Mesendoderm (in vitro differentiated cells): ENCODE measurements around the gene STK32A.
"Not testable (repeated sequence)": the region's sequence is repeated elsewhere in the genome, so short reads cannot be mapped to it uniquely, and the experiment has no call there.

ENCODE experiments used
- DNase-seq: peaks from one replicate; pipeline ENCODE4 v3.0.0; 2013
- H2AK5ac ChIP-seq: 2 replicates; pipeline ENCODE4 v1.6.1; 2013; ENCODE audit warnings: low read length, inconsistent platforms
- H2BK120ac ChIP-seq: 2 replicates; pipeline ENCODE4 v1.6.1; 2013; ENCODE audit warnings: low read depth, mild to moderate bottlenecking, low read length, moderate library complexity, mixed read lengths
- H2BK15ac ChIP-seq: replicated peaks from 2 replicates; pipeline ENCODE4 v1.6.1; 2013; ENCODE audit warnings: low read depth, mild to moderate bottlenecking, moderate library complexity
- H2BK5ac ChIP-seq: 2 replicates; pipeline ENCODE4 v1.6.1; 2013; ENCODE audit warnings: low read length, inconsistent platforms
- H3K18ac ChIP-seq: 2 replicates; pipeline ENCODE4 v1.6.1; 2013; ENCODE audit warnings: mild to moderate bottlenecking, low read length, mixed read lengths
- H3K23ac ChIP-seq: one replicate; pipeline ENCODE4 v1.6.1; 2013; ENCODE audit warnings: low read length
- H3K27ac ChIP-seq: 2 replicates; pipeline ENCODE4 v1.5.1; 2013; ENCODE audit warnings: low read depth, mild to moderate bottlenecking, inconsistent platforms, low read length, moderate library complexity
- H3K27me3 ChIP-seq: 2 replicates; pipeline ENCODE4 v1.6.1; 2013; ENCODE audit warnings: low read length, control low read depth, mild to moderate bottlenecking, inconsistent platforms; ENCODE audit not compliant: insufficient read depth, poor library complexity
- H3K36me3 ChIP-seq: 2 replicates; pipeline ENCODE4 v1.6.1; 2013; ENCODE audit warnings: low read length, inconsistent platforms; ENCODE audit not compliant: control insufficient read depth, insufficient read depth
- H3K4ac ChIP-seq: one replicate; pipeline ENCODE4 v1.6.1; 2013; ENCODE audit warnings: low read depth, mild to moderate bottlenecking, low read length, moderate library complexity
- H3K4me1 ChIP-seq: 2 replicates; pipeline ENCODE4 v1.6.1; 2013; ENCODE audit warnings: low read depth, low read length, inconsistent platforms; ENCODE audit not compliant: control insufficient read depth
- H3K4me2 ChIP-seq: 2 replicates; pipeline ENCODE4 v1.6.1; 2013; ENCODE audit warnings: low read length
- H3K4me3 ChIP-seq: 2 replicates; pipeline ENCODE4 v1.5.1; 2013; ENCODE audit warnings: mild to moderate bottlenecking, low read length
- H3K56ac ChIP-seq: one replicate; pipeline ENCODE4 v1.6.1; 2013; ENCODE audit warnings: low read length
- H3K79me1 ChIP-seq: 2 replicates; pipeline ENCODE4 v1.6.1; 2013; ENCODE audit warnings: low read length, inconsistent platforms
- H3K79me2 ChIP-seq: 2 replicates; pipeline ENCODE4 v1.6.1; 2013; ENCODE audit warnings: mild to moderate bottlenecking, low read length; ENCODE audit not compliant: control insufficient read depth, insufficient read depth
- H3K9ac ChIP-seq: 2 replicates; pipeline ENCODE4 v1.6.1; 2013; ENCODE audit warnings: low read length, inconsistent platforms
- H4K5ac ChIP-seq: one replicate; pipeline ENCODE4 v1.6.1; 2013; ENCODE audit warnings: low read length
- H4K8ac ChIP-seq: one replicate; pipeline ENCODE4 v1.6.1; 2013; ENCODE audit warnings: low read depth, mild to moderate bottlenecking, control low read depth, low read length, moderate library complexity
- WGBS: extraction: QIAGEN DNeasy Blood & Tissue Kit; methylation state at CpG from one replicate; pipeline ENCODE4 v1.1.7; 2013; ENCODE audit warnings: low lambda C conversion rate, missing lambda C conversion rate; ENCODE audit not compliant: insufficient coverage; ENCODE audit errors: extremely low coverage; 5-methylcytosine and 5-hydroxymethylcytosine counted together

The STK32A gene

GRCh38 chr5:147240266-147240985, 5.6 kb downstream of the STK32A start:
- Histone ChIP-seq H3K4ac (peak overlapping the region; percentile 48), H3K27ac (no peak overlapping the region), H2AK5ac (no peak overlapping the region), H3K79me1 (no peaks in the 10 kb centered on the region), H2BK120ac (no peak overlapping the region), H2BK15ac (no peak overlapping the region), H3K36me3 (no peaks in the 10 kb centered on the region), H3K9ac (no peak overlapping the region), H3K4me3 (no peak overlapping the region), H3K18ac (no peak overlapping the region), H3K79me2 (no peaks in the 10 kb centered on the region), H3K4me2 (no peak overlapping the region), H4K8ac (no peak overlapping the region), H3K27me3 (no peaks in the 10 kb centered on the region), H3K23ac (no peak overlapping the region), H3K4me1 (peaks cover 4% of the 10 kb centered on the region), H3K56ac (no peak overlapping the region), H4K5ac (no peak overlapping the region), H2BK5ac (no peak overlapping the region)
- no CpG with 5 or more reads among the region's 4 CpGs for WGBS
- DNase-seq, result peak; percentile 47

GRCh38 chr5:147243238-147243637, 8.4 kb downstream of the STK32A start:
- not testable (repeated sequence) for H3K4ac ChIP-seq, H2BK15ac ChIP-seq

GRCh38 chr5:147245381-147246165, 10.7 kb downstream of the STK32A start:
- H4K5ac ChIP-seq, result no peak overlapping the region
- no peak overlapping the region for H2BK5ac ChIP-seq
- H3K4me2 ChIP-seq, result no peak overlapping the region
- no peak overlapping the region for H3K4ac ChIP-seq
- H4K8ac ChIP-seq, result no peak overlapping the region
- no peaks in the 10 kb centered on the region for H3K79me1 ChIP-seq
- H3K56ac ChIP-seq, result no peak overlapping the region
- no peak overlapping the region for H2BK120ac ChIP-seq
- no CpG with 5 or more reads among the region's 3 CpGs for WGBS
- H3K27ac ChIP-seq, result no peak overlapping the region
- H3K18ac ChIP-seq, result no peak overlapping the region
- H3K27me3 ChIP-seq, result no peaks in the 10 kb centered on the region
- H3K4me1 ChIP-seq, result peaks cover 2% of the 10 kb centered on the region
- no peak overlapping the region for H2BK15ac ChIP-seq
- no peak overlapping the region for H3K23ac ChIP-seq
- H3K79me2 ChIP-seq, result no peaks in the 10 kb centered on the region
- no peak overlapping the region for H3K9ac ChIP-seq
- H3K36me3 ChIP-seq, result no peaks in the 10 kb centered on the region
- H3K4me3 ChIP-seq, result no peak overlapping the region
- no peak for DNase-seq
- H2AK5ac ChIP-seq, result no peak overlapping the region

More at GRCh38 chr5:147243238-147243637, 8.4 kb downstream of the STK32A start:
- not testable (repeated sequence) for H4K5ac ChIP-seq, H3K9ac ChIP-seq, DNase-seq, H3K18ac ChIP-seq, H3K36me3 ChIP-seq, H3K79me2 ChIP-seq, H4K8ac ChIP-seq, H3K4me3 ChIP-seq, H2BK5ac ChIP-seq, H3K27ac ChIP-seq, H2AK5ac ChIP-seq, H3K23ac ChIP-seq, H2BK120ac ChIP-seq, H3K56ac ChIP-seq, H3K4me2 ChIP-seq, H3K27me3 ChIP-seq, H3K4me1 ChIP-seq, H3K79me1 ChIP-seq
- no CpG with 5 or more reads among the region's 6 CpGs for WGBS

DNA sequence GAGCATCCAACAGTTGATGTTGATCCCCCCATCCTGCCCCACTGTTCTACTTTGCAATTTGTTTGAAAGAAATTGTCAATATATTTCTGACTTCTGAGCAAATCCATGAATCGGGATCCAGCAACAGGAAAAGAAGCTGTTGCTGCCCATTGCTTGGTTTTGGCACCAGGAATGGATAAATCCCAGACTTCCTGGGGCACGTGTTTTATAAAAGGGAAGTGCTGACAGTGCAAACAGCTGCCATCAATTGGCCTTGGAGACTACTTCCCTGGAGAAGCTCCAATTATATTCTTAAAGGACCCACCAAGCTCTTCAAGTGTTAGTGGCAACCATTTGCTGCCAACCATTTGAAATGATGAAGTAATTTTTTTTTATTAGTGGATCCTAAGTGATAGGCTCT, 13.7 kb downstream of the STK32A start:
- WGBS, result no CpG with 5 or more reads among the region's 2 CpGs
- no peaks in the 10 kb centered on the region for H3K36me3 ChIP-seq

GRCh38 chr5:147259837-147260236, 25.0 kb downstream of the STK32A start:
- Histone ChIP-seq H3K36me3 (no peaks in the 10 kb centered on the region), H2BK120ac (no peak overlapping the region), H2BK15ac (no peak overlapping the region), H3K27me3 (no peaks in the 10 kb centered on the region), H3K56ac (no peak overlapping the region), H3K4me1 (no peaks in the 10 kb centered on the region), H3K27ac (no peak overlapping the region), H3K4me3 (no peak overlapping the region), H2BK5ac (no peak overlapping the region), H3K79me1 (no peaks in the 10 kb centered on the region), H2AK5ac (no peak overlapping the region), H4K5ac (no peak overlapping the region), H3K4ac (no peak overlapping the region), H3K18ac (no peak overlapping the region), H3K9ac (no peak overlapping the region), H4K8ac (no peak overlapping the region), H3K79me2 (no peaks in the 10 kb centered on the region), H3K23ac (no peak overlapping the region), H3K4me2 (no peak overlapping the region)
- WGBS, result no CpG with 5 or more reads among the region's 1 CpG
- DNase-seq, result no peak

More for the DNA sequence above, 13.7 kb downstream of the STK32A start:
- DNase-seq, result no peak
- Histone ChIP-seq H4K8ac (no peak overlapping the region), H3K4me2 (no peak overlapping the region), H2BK5ac (no peak overlapping the region), H3K4me3 (no peak overlapping the region), H3K23ac (no peak overlapping the region), H3K18ac (no peak overlapping the region), H3K4ac (no peak overlapping the region), H3K4me1 (no peaks in the 10 kb centered on the region), H2BK15ac (no peak overlapping the region), H3K9ac (no peak overlapping the region), H3K27ac (no peak overlapping the region), H2BK120ac (no peak overlapping the region), H3K56ac (no peak overlapping the region), H3K79me1 (no peaks in the 10 kb centered on the region), H4K5ac (no peak overlapping the region), H3K79me2 (no peaks in the 10 kb centered on the region), H2AK5ac (no peak overlapping the region), H3K27me3 (no peaks in the 10 kb centered on the region)
